SK-N-SH (cell line): ENCODE data around the gene CNFN. TPM values are rescaled to one million over a fixed set of nuclear protein-coding genes. Genes with fewer than 3 reads are reported as not detected.

Experiments
- CTCF ChIA-PET: fragments of 300-600, 350-600 bp; formaldehyde crosslinking; extraction: SDS; loops from one replicate; lab custom pipeline; 2021; lab: Yijun Ruan, JAX
- POLR2A ChIA-PET: fragments of 350-600 bp; sonication (Branson Sonifier 250); formaldehyde crosslinking; extraction: SDS; loops from one replicate; lab custom pipeline; 2020; ENCODE audit warnings: antibody characterized with exemption, inconsistent platforms; lab: Yijun Ruan, JAX
- DNase-seq: peaks from one replicate; pipeline ENCODE4 v3.0.0; 2012
- H2AFZ ChIP-seq: fragments of 200-600 bp; sonication (generic); 2 replicates; pipeline ENCODE4 v1.8.1; 2016; ENCODE audit warnings: antibody characterized with exemption, mild to moderate bottlenecking, low read depth
- H3F3A ChIP-seq: fragments of 200-600 bp; sonication (generic); replicated peaks from 2 replicates; pipeline ENCODE3; 2016; ENCODE audit warnings: antibody characterized with exemption, mild to moderate bottlenecking; ENCODE audit not compliant: insufficient read depth
- H3K27ac ChIP-seq, 2 experiments: fragments of 200-500 bp in 1 of 2; fragments of 200-600 bp in 1 of 2; sonication (Bioruptor generic) in 1 of 2; sonication (generic), shearing (Covaris generic) in 1 of 2; 2 replicates each; pipeline versions ENCODE4 v1.5.1 to v1.6.1; 2014 to 2016; ENCODE audit warnings: low read depth in 2 of 2, inconsistent platforms in 1 of 2, low read length in 1 of 2, mild to moderate bottlenecking in 1 of 2, mixed read lengths in 1 of 2
- H3K27me3 ChIP-seq: fragments of 200-600 bp; sonication (generic), shearing (Covaris generic); 2 replicates; pipeline ENCODE4 v1.6.1; 2016; ENCODE audit warnings: mixed run types; ENCODE audit not compliant: insufficient read depth
- H3K36me3 ChIP-seq, 2 experiments: fragments of 200-500 bp in 1 of 2; fragments of 200-600 bp in 1 of 2; sonication (Bioruptor generic) in 1 of 2; sonication (generic) in 1 of 2; replicated peaks in 1 of 2; 2 replicates each; pipeline versions ENCODE3 to v1.5.1; 2014 to 2016; ENCODE audit warnings: low read length in 1 of 2, mild to moderate bottlenecking in 1 of 2; ENCODE audit not compliant: insufficient read depth in 2 of 2, control insufficient read depth in 1 of 2
- H3K4me1 ChIP-seq, 2 experiments: fragments of 200-500 bp in 1 of 2; fragments of 200-600 bp in 1 of 2; sonication (Bioruptor generic) in 1 of 2; sonication (generic), shearing (Covaris generic) in 1 of 2; 2 replicates each; pipeline versions ENCODE4 v1.5.1 to v1.6.1; 2014 to 2016; ENCODE audit warnings: low read depth in 1 of 2, low read length in 1 of 2, mixed run types in 1 of 2; ENCODE audit not compliant: insufficient read depth in 2 of 2, control insufficient read depth in 1 of 2
- H3K4me2 ChIP-seq: fragments of 200-600 bp; sonication (generic), shearing (Covaris generic); 2 replicates; pipeline ENCODE4 v1.6.1; 2017; ENCODE audit warnings: mixed run types
- H3K4me3 ChIP-seq, 2 experiments: fragments of 200-500 bp in 1 of 2; fragments of 200-600 bp in 1 of 2; sonication (Bioruptor generic) in 1 of 2; sonication (generic), shearing (Covaris generic) in 1 of 2; 2 replicates each; pipeline versions ENCODE4 v1.5.1 to v1.8.1; 2014 to 2016; ENCODE audit warnings: low read depth in 2 of 2, inconsistent platforms in 1 of 2, low read length in 1 of 2, mild to moderate bottlenecking in 1 of 2, mixed read lengths in 1 of 2, moderate library complexity in 1 of 2
- H3K79me2 ChIP-seq: fragments of 200-600 bp; sonication (generic); 2 replicates; pipeline ENCODE4 v1.8.1; 2017; ENCODE audit warnings: mild to moderate bottlenecking; ENCODE audit not compliant: insufficient read depth
- H3K9ac ChIP-seq: fragments of 200-600 bp; sonication (generic); 2 replicates; pipeline ENCODE4 v1.6.1; 2017; ENCODE audit warnings: mixed run types
- H3K9me2 ChIP-seq: fragments of 200-600 bp; sonication (generic); 2 replicates; pipeline ENCODE4 v1.6.1; 2017; ENCODE audit warnings: mixed run types
- H3K9me3 ChIP-seq: fragments of 200-600 bp; sonication (generic); 2 replicates; pipeline ENCODE4 v1.6.1; 2017; ENCODE audit warnings: mixed run types, mild to moderate bottlenecking, moderate library complexity
- H4K20me1 ChIP-seq: fragments of 200-600 bp; sonication (generic); 2 replicates; pipeline ENCODE4 v1.6.1; 2017; ENCODE audit warnings: mild to moderate bottlenecking, mixed run types; ENCODE audit not compliant: insufficient read depth
- FOXJ3 ChIP-seq: sonication (generic); formaldehyde crosslinking; IDR thresholded peaks from 2 replicates; pipeline ENCODE4 v1.5.1; 2020; ENCODE audit warnings: mild to moderate bottlenecking, missing genetic modification reagents
- NRF1 ChIP-seq: IDR thresholded peaks from 2 replicates; pipeline ENCODE4 v1.6.1; 2012; ENCODE audit warnings: low read depth, mild to moderate bottlenecking, low read length
- RAD21 ChIP-seq: IDR thresholded peaks from 2 replicates; pipeline ENCODE4 v1.6.1; 2012; ENCODE audit warnings: mild to moderate bottlenecking, low read length
- REST ChIP-seq: IDR thresholded peaks from 2 replicates; pipeline ENCODE4 v1.6.1; 2012; ENCODE audit warnings: mild to moderate bottlenecking, low read depth, low read length, moderate library complexity
- SMC3 ChIP-seq: IDR thresholded peaks from 2 replicates; pipeline ENCODE4 v1.6.1; 2012; ENCODE audit warnings: low read depth, low read length, improper control_type of control experiment
- TCF12 ChIP-seq: IDR thresholded peaks from 2 replicates; pipeline ENCODE4 v1.4.0; 2012
- WGBS: methylation state at CpG from one replicate; pipeline ENCODE4 v1.1.6; 2017; ENCODE audit warnings: low lambda C conversion rate; 5-methylcytosine and 5-hydroxymethylcytosine counted together
- polyA plus RNA-seq, 3 experiments: library from polyadenylated mRNA; depleted of rRNA; stranded (reverse); fragments of >200 nt; gene quantifications; 2 replicates each; pipeline ENCODE4 v1.2.3, GENCODE V29; 2012

The CNFN gene
- polyA plus RNA-seq, 1 of the 3 experiments (the other 2 are of a cell fraction): 4.5 TPM

GRCh38 chr19:42374826-42375376 lies 15.2 kb downstream of the CNFN start:
- peaks cover 12% of the 10 kb centered on the region; the same call in 1 of the 2 replicates for H3K27me3 ChIP-seq
- CTCF ChIA-PET: interaction anchor here (1.8 kb wide), 1 partner anchor 26 kb away, joined by 4 read pairs; no protein-coding TSS in a partner anchor

GRCh38 chr19:42370626-42371175 lies 19.4 kb downstream of the CNFN start:
- H3K4me1 ChIP-seq: no peaks in the 10 kb centered on the region; a peak in 1 of 4 replicates
- no peak overlapping the region for H3K4me3 ChIP-seq
- H2AFZ ChIP-seq: no peak overlapping the region
- H3K9me2 ChIP-seq: no peaks in the 10 kb centered on the region
- ChIA-PET POLR2A (interaction anchor here (1.0 kb wide), 1 partner anchor 10 kb away, joined by 3 read pairs; no protein-coding TSS in a partner anchor), CTCF (interaction anchor here (0.7 to 1.1 kb wide), 2 partner anchors 15 to 16 kb away, joined by 3 to 4 read pairs; no protein-coding TSS in a partner anchor)
- no peak overlapping the region for H3K4me2 ChIP-seq
- H3K27ac ChIP-seq: no peak overlapping the region
- H4K20me1 ChIP-seq: no peaks in the 10 kb centered on the region
- no peaks in the 10 kb centered on the region for H3K36me3 ChIP-seq
- H3K79me2 ChIP-seq: no peaks in the 10 kb centered on the region
- H3K9me3 ChIP-seq: no peaks in the 10 kb centered on the region
- H3F3A ChIP-seq: no peaks in the 10 kb centered on the region
- H3K9ac ChIP-seq: no peak overlapping the region
- no peak for TF ChIP-seq NRF1
- TF ChIP-seq SMC3: no peak
- no peak for TF ChIP-seq REST
- no peaks in the 10 kb centered on the region for H3K27me3 ChIP-seq
- WGBS: 92% methylated on average over 9 of the region's 12 CpGs
- no peak for DNase-seq

More at GRCh38 chr19:42374826-42375376, 15.2 kb downstream of the CNFN start:
- H3K4me1 ChIP-seq: no peaks in the 10 kb centered on the region
- H3K79me2 ChIP-seq: no peaks in the 10 kb centered on the region
- H3K27ac ChIP-seq: no peak overlapping the region
- H4K20me1 ChIP-seq: no peaks in the 10 kb centered on the region
- no peak for TF ChIP-seq TCF12
- TF ChIP-seq RAD21: no peak
- no peak for TF ChIP-seq FOXJ3 (CRISPR knock-in tag)
- 95% methylated on average over 10 of the region's 11 CpGs for WGBS
- no peak for DNase-seq
- no peak overlapping the region for H3K4me2 ChIP-seq
- H3F3A ChIP-seq: no peaks in the 10 kb centered on the region
- H3K9ac ChIP-seq: no peak overlapping the region
- H3K4me3 ChIP-seq: no peak overlapping the region
- H3K36me3 ChIP-seq: no peaks in the 10 kb centered on the region
- no peak overlapping the region for H2AFZ ChIP-seq
- POLR2A ChIA-PET: no interaction called here
- H3K9me2 ChIP-seq: no peaks in the 10 kb centered on the region
- H3K9me3 ChIP-seq: no peaks in the 10 kb centered on the region
